Activated CD4-positive, alpha-beta T cell treated with anti-CD3 and anti-CD28 coated beads for 48 hours (primary cell): ENCODE results near the gene RPS6KA5.
"Not testable (repeated sequence)": the region's sequence is repeated elsewhere in the genome, so short reads cannot be mapped to it uniquely, and the experiment has no call there.

Experiments used
- DNase-seq: peaks from one replicate; pipeline ENCODE4 v3.0.0-alpha.2; 2020

RPS6KA5 gene

DNA sequence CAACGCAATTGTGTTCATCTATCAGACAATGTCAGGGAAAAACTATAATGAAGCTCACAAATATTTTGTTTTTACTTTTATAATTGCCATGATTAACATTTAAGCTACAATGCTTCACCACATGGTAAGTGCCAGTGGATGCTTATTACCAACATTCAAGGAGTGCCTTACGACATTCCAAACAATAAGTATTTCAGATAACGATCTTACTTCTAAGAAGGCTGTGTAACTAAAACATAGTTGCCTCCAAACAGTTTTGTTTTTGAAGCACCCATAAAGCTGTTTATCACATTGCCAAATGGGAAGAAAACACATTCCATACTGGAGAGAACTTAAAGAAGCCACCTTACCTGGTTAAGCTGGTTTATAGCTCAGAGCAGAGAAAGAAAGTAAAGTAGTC, 78.8 kb downstream of the RPS6KA5 start:
- DNase-seq: no peak

DNA sequence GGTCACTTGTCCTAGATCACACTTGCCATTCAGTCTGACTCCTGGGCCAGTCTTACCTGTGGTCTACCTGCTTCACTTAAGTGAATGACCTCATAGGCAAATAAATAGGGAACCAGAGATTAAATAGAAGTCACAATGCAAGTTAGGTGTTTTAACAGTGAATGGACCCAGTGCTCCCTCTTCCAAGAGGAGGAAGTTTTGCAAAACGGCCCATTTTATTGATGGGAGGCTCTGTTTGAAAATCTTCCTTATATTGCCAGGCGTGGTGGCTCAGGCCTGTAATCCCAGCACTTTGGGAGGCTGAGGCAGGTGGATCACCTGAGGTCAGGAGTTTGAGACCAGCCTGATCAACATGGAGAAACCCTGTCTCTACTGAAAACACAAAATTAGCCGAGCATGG, 79.8 kb downstream of the RPS6KA5 start:
- DNase-seq: not testable (repeated sequence)

DNA sequence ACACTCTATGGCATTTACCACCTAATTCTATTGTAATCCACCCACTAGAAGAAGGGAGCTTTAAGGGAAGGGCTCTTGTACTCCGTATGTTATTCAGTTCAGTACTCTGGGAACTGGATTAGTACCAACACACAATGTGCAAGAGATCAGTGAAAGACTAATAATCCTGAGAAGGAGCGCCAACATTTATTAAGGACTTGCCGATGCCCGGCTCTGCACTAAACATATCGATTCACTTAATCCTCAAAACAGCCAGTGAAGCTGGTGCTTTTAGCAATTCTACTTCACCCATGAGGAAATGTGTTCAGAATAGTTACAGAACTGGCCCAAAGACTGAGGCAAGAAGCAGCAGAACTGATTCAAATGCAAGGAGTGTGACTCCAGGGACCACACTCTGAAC, 80.9 kb downstream of the RPS6KA5 start:
- no peak for DNase-seq

DNA sequence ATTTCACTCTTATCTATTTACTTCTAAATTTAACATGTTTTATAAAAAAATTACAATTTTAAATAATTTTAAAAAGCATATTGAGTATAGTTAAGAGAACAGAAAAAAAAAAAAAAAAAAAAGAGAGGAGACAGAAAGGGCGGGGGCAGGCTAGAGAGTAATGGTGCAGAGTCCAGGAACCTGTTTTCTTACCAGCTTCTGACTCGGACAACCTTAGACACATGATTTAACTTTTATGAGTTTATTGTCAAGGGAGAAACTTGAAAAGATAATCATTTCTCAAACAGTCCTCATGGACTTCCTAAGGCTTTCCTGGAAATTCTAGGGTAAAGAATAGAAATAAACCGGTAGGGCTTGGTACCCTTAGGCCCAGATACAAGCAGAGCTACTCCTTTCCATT, 84.3 kb downstream of the RPS6KA5 start:
- DNase-seq: no peak

DNA sequence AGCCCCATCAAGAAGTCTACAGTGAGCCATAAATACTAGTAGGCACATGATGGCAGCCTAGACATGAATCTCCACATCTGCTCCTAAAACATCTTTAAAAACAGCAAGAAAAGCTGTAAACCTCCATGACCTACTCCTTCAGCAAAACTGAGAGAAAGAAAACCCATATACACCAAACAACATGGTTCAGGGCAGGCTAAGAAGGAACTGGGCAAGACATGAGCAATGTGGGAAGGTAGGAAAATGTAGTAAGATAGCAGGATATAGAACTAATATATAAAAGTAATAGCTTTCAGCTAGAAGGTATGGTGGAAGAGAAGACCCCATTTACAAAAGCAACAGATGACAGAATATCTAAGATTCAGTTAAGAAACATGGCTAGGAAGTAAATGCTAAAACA, 88.8 kb downstream of the RPS6KA5 start:
- DNase-seq: no peak

DNA sequence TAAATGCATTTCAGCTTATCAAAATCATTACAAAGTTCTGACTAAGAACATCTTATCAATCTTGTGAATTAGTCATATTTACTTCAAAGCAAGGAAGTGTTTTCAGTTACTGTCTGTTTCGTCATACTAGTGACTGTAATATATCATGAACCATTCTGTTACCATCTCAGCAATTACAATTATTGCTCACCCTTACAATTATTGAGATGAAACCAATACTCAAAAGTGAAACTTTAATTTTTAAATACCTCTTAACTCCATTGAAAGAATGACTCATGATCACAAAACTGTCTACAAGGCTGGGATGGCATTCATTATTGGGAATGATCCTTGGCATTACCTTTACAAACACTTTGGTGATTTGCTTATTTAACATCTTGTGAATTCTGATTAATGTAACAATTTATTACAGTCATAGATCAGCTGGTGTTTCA, 90.3 kb downstream of the RPS6KA5 start:
- DNase-seq: no peak

DNA sequence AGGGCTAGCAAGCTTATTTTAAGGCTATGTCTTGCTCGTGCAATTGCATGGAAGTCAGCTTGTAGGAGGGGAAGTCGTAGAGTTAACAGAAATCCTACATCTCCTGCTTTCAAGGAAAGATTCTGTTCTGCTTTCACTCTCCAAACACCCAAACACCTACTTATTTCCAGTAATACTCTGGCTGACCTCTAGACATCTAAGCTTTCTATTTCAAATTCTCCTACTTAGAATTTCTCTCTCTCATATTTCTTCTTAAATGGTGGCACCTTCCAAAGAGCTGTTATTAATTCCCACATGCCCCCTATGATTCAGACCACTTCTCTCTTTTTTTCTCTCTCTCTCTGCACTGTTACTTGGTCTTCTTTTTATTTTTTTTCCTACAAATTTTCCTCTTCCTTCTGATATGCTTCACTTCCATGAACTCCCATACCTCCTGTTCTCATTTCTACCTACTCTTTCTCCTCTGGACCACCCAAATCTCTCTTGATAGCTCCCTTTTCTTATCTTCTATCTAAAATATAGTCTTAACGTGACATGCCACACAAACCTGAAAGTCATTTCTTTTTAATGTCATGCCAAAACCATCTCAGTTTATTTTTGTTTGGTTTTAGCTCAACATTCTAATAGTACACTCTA, 90.8 kb downstream of the RPS6KA5 start:
- DNase-seq: no peak

DNA sequence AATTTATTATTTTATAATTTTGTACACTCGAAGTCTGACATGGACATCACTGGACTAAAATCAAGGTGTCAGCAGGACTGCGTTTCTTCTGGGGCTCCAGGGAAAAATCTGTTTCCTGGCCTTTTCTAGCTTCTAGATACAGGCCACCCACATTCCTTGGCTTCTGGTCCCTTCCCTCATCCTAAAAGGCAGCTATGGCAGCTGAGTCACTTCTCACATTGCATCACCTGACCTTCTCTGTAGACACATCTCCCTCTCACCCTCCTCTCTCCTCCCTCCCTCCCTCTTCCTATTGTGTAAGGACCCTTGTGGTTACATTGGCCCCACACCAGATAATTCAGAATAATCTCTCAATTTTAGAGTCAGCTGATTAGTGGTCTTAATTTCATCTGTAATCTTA, 92.4 kb downstream of the RPS6KA5 start:
- DNase-seq: no peak

DNA sequence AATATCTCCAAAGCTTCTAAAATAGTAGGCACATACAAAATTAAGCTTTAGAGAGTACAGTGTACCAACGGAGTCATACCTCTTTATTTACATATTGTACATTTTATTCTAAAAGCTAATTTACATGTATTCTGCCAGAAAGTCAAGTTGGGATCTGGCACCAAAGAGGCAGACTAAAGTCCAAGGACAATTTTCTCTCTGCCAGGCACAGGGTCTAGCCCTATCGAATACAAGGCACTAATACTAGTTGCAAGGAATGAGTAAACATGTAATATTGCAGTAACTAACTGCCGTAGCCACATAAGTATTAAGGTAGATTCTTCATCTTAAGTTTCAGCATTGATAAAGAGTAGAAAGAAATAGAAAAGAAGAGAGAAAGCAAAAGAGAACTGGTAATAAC, 93.9 kb downstream of the RPS6KA5 start:
- DNase-seq: no peak

DNA sequence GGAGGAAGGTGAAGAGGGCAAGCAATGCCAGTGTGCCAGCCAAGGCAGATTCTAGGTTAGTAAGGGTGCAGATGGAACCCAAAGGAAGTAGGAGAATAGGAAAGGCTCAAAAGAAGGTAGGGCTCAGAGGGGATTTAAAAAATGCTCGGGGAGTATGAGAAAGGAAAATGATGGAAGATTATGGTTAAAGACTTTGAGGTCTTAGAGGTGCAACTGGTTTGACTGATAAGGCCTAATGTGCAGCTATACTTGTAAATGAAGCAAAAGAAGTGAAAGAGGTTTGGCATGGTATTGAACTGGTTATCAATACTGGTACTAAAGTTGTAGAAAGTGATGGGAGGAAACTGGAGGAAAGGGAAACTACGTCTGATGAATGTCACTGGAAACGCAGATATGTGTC, 94.7 kb downstream of the RPS6KA5 start:
- DNase-seq: no peak

DNA sequence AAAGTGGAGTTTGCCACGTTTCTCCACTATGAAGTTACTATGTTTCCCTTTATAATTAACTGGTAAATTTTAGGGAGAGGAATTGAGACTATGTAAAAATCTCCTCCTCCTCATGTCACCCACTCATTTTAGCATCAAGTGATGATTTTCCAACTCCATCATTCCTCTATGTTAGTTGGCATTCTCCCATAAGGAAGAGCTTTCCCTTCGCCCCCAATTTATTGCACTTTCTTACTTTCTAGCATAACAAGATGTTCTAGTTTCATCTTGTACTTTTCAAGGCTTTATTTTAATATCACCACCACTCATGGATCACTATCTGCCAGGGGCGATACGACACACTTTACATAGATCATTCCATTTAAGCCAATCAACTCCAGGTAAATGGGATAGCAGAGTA, 97.1 kb downstream of the RPS6KA5 start:
- DNase-seq: no peak

DNA sequence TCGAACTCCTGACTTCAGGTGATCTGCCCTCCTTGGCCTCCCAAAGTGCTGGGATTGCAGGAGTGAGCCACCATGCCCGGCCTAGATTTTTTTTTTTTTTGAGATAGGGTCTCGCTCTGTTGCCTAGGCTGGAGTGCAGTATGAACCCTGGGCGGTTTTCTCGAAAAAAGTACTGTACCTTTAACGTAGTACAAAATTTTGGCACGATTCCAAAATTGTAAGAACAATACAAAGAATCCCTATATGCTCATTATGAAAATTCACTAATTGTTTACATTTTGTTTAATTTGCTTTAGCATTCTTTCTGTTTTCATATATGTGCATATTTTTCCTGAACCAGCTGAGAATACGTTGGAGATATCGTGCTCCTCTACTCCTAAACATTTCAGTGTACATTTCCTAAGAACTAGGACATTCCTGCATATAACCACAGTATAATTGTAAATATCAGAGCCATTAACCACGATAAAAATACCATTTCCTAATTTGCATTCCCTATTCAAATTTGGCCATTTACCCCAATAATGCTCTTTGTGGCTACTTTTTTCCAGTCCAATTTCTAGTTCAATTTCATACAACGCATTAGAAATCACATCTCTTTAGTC, 97.8 kb downstream of the RPS6KA5 start:
- DNase-seq: no peak

DNA sequence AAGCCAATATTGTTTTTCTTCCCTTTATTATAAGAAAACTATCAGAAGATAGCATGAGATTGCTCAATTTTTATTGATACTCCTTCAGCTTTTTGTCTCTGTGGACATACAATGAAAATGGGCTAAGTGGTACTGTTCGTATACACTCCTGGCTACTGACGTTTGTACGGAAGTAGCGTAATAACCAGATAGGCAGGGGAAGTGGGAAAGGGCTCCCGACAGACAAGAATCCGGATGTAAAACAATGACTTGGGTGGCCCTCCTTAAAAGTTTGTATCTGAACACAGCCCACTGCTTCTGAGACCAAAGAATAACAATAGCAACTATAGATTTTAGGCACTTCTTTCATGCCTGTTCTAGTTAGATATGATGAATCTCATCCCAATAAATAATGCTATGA, 99.6 kb downstream of the RPS6KA5 start:
- no peak for DNase-seq

DNA sequence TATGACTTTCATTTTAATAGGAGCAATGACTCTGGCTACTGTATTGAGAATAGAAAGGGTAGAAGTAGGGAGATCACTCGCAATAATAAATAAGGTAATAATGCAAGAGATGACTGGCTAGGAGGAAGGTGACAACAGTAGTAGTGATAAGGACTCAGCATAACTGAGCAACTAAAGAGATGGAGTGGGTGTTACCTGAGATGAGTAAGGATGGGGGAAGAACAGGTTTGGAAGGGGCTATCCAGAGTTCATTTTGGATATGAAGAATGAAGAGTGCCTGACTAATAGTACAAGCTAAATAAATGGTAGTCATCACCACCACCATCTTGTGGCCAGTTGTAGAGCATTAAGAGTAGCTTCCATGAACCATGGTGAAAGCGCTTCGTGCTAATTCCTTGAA, 101.1 kb downstream of the RPS6KA5 start:
- no peak for DNase-seq

DNA sequence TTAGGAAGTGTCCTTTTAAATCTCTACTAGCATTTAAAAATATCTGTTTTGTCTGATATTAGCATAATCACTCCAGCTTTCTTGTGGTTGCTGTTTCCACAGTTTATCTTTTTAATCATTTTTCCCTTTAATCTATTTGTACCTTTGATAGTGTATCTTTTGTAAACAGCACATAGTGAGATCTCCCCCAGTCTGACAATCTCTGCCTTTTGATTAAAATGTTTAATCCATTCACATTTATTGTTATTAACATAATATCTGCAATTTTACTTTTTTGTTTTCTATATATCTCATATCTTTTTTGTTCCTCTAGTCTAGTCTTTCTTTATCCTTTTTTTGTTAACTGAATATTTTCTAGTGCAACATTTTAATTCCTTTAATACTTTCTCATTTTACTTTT, 104.2 kb downstream of the RPS6KA5 start:
- no peak for DNase-seq

DNA sequence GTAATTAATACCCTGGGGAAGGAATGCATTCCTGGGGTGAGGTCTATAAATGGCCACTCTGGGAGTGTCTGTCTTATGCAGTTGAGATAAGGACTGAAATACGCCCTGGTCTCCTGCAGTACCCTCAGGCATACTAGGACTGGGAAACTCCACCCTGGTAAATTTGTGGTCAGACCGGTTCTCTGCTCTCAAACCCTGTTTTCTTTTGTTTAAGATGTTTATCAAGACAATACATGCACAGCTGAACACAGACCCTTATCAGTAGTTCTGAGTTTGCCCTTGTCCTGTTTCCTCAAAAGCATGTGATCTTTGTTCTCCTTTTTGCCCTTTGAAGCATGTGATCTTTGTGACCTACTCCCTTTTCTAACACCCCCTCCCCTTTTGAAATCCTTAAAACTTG, 106.8 kb downstream of the RPS6KA5 start:
- DNase-seq: not testable (repeated sequence)

DNA sequence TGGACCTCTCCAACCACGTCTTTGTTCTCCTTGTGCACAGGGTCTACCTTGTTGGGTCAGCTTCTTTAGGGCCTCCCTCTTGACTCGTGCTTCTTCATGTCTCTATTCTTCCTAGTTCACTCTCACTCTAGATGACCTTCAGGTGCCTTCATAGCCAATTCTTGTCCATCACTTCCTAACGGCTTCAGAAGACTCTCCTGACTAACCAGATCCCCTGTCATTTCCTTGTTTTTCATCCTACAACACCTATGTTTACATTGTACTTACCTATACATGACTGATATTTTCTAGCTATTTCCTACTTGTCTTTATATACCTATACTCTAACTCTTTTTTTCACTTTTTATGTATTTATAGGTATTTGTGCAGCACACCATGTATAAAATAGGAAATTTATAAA, 117.1 kb downstream of the RPS6KA5 start:
- DNase-seq: no peak

DNA sequence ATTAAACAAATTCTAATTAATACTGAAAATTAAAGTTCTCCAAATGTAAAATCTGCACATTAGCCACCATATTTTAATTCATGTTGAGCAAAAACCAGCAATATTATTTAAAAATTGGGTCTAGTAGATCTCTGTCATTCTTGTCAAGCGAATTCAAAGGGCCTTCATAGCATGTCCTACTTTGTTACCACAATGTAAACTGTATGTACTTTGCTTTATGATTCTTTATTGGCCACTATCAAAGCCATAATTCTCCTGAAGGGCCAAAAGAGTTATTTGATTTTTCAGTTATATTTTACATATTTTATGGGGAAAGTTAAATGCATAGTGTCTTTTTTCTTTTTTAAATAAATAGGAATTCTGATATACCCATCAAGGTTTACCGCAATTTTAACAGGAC, 117.9 kb downstream of the RPS6KA5 start:
- DNase-seq: no peak

DNA sequence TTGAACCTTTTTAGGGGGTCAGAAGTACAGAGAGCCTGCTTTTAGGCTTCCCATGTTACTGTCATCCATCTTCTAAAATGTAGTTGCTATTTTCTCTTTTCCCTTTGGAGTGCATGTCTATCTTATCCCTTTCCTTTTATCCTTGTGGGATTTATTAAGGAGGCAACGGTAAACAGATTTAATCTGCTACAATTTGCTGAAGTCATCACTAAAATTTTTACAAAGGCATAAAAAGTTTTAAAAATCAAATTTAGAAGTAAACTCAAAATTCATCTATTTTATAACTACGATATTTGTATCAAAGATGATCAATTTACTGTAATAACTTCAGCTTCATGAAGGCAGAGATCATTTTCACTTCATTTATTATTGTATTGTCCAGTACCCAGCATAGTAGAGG, 118.7 kb downstream of the RPS6KA5 start:
- DNase-seq: no peak

DNA sequence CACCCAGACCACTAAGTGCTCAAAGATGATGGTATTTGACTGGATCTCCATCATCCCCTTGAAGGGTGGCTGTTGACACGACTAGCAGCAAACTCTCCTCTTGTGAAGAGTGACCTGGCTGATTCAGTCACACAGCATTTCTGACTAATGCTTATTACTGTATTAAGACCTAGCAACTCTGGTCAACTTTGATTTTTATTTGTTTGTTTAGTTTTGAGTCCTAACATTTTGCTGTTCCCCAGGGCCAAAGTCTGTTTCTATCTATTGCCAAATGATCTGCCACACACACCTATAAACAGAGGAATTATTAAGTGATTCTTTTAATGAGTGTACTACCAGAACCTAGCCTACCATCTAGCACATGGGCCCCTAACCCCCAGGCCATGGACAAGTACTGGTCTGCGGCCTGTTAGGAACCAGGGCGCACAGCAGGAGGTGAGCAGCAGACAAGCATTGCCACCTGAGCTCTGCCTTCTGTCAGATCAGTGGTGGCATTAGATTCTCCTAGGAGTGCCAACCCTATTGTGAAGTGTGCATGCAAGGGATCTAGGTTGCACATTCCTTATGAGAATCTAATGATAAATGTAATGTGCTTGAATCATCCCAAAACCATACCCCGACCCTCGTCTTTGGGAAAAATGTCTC, 120.0 kb downstream of the RPS6KA5 start:
- no peak for DNase-seq

DNA sequence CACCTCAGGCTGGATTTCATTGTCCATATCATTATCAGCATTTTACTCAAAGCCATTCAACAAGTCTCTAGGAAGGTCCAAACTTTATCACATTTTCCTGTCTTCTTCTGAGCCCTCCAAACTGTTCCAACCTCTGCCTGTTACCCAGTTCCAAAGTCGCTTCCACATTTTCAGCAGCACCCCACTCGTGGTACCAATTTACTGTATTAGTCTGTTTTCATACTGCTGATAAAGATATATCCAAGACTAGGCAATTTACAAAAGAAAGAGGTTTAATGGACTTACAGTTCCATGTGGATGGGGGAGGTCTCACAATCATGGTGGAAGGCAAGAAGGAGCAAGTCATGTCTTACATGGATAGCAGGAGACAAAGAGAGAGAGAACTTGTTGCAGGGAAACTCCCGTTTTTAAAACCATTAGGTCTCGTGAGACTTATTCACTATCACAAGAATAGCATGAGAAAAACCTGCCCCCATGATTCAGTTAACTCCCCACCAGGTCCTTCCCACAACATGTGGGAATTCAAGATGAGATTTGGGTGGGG, 121.1 kb downstream of the RPS6KA5 start:
- not testable (repeated sequence) for DNase-seq

DNA sequence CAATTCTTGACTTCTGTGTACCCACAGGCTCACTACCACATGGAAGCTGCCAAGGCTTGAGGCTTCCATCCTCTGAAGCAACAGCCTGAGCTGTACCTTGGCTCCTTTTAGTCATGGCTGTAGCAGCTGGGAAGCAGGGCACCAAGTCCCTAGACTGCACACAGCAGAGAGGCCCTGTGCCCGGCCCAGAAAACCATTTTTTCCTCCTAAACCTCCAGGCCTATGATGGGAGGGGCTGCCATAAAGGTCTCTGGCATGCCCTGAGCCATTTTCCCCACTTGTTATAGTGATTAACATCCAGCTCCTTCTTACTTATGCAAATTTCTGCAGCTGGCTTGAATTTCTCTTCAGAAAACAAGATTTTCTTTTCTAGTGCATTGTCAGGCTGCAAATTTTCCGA, 121.8 kb downstream of the RPS6KA5 start:
- no peak for DNase-seq

DNA sequence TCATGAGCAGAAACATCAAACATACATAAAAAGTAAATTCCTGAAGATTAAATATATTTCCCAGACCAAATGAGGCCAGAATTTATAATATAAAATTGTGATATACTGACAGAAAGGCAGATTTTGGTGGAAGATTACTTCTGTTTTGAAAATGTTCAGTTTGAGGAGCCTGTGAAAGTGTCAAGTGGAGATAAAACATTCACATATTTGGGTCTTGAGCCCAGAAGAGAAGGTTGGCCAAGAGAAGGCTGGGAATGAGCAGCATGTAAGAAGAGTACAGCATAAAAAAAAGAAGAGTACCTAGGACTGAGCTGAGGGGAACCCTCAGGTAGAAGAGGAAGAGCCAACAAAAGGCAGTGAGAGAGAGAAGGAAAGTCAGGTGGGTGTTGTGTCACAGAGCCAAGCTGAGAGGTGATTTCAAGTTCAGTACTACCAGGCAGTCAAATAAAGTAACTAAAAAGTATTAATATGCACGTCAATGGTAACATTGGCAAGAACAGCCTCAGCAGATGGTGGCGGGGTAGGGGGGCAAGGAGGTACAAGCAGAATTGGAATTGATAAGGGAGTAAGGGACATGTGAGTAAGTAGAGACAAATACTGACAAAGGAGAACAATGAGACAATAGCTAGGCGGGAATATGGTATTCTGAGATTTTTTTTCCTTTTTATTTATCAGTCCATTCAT, 123.5 kb downstream of the RPS6KA5 start:
- DNase-seq: no peak
